Activated B cell treated with CpG ODN at 0.5 μM for 24 hours (primary cell): ENCODE results near the gene KCTD11. TPM values are rescaled to one million over a fixed set of nuclear protein-coding genes. Genes with fewer than 3 reads are reported as not detected.

ENCODE experiments used
- ATAC-seq: fragments of 200-7000 bp; cut with Tn5 transposase; one replicate; pipeline ENCODE4 v1.10.0; 2021; ENCODE audit warnings: low read depth, mild to moderate bottlenecking, moderate library complexity
- CTCF ChIA-PET: fragments of 350-600 bp; sonication (Branson Sonifier 250); formaldehyde crosslinking; loops from one replicate; lab custom pipeline; 2021; ENCODE audit warnings: antibody characterized with exemption; lab: Charles Lee
- POLR2A ChIA-PET: fragments of 350-600 bp; sonication (Branson Sonifier 250); formaldehyde crosslinking; loops from one replicate; lab custom pipeline; 2021; ENCODE audit warnings: antibody characterized with exemption; lab: Charles Lee
- DNase-seq: peaks from one replicate; pipeline ENCODE4 v3.0.0; 2022
- H3K27ac Mint-ChIP-seq: one replicate; pipeline ENCODE4 v1.8.0; 2020; ENCODE audit warnings: mixed read lengths
- H3K27me3 Mint-ChIP-seq: one replicate; pipeline ENCODE4 v1.8.0; 2021; ENCODE audit warnings: mixed read lengths
- H3K36me3 Mint-ChIP-seq: one replicate; pipeline ENCODE4 v1.8.0; 2021; ENCODE audit warnings: low read depth, mixed read lengths
- H3K4me1 Mint-ChIP-seq: one replicate; pipeline ENCODE4 v1.8.0; 2021; ENCODE audit warnings: mixed read lengths
- H3K4me3 Mint-ChIP-seq: one replicate; pipeline ENCODE4 v1.8.0; 2020; ENCODE audit warnings: mild to moderate bottlenecking, mixed read lengths
- H3K9me3 Mint-ChIP-seq: one replicate; pipeline ENCODE4 v1.8.0; 2020; ENCODE audit warnings: mixed read lengths
- CTCF ChIP-seq: fragments of 200-600 bp; IDR thresholded peaks from one replicate; pipeline ENCODE4 v1.8.0; 2022; ENCODE audit warnings: antibody characterized with exemption, mild to moderate bottlenecking
- intact Hi-C: fragments of 100-400 bp; cut with micrococcal nuclease; formaldehyde crosslinking; loops from one replicate; pipeline ENCODE4 v1.15.1; 2024
- total RNA-seq: library from RNA; stranded (reverse); gene quantifications from 2 replicates; pipeline ENCODE4 v1.2.3, GENCODE V29; 2022

The KCTD11 gene
- total RNA-seq, 1 donor from 2014 or later, result 7.8 TPM

- peak overlapping the region; percentile 25 for H3K27ac Mint-ChIP-seq
- intact Hi-C loops, result no loop called here
- H3K4me1 Mint-ChIP-seq, result peaks cover 19% of the 10 kb centered on the region
- no peak for ATAC-seq
- no peak overlapping the region for H3K4me3 Mint-ChIP-seq
- peaks cover 60% of the 10 kb centered on the region for H3K36me3 Mint-ChIP-seq
- H3K9me3 Mint-ChIP-seq, result no peaks in the 10 kb centered on the region
- CTCF ChIA-PET, result no interaction called here
- H3K27me3 Mint-ChIP-seq, result no peaks in the 10 kb centered on the region
- POLR2A ChIA-PET, result no interaction called here
- no peak for TF ChIP-seq CTCF
- no peak for DNase-seq
Observed at GRCh38 chr17:7341842-7342241, 10.1 kb upstream of the KCTD11 start.

- no peak for TF ChIP-seq CTCF
- H3K27me3 Mint-ChIP-seq, result no peaks in the 10 kb centered on the region
- DNase-seq (no peak), ATAC-seq (no peak)
- no peak overlapping the region for H3K4me3 Mint-ChIP-seq
- peaks cover 7% of the 10 kb centered on the region for H3K4me1 Mint-ChIP-seq
- peaks cover 63% of the 10 kb centered on the region for H3K36me3 Mint-ChIP-seq
- intact Hi-C loops, result no loop called here
- peak overlapping the region; percentile 72 for H3K27ac Mint-ChIP-seq
- ChIA-PET POLR2A (interaction anchor here (0.5 to 1.4 kb wide), 2 partner anchors 14 to 141 kb away, joined by 3 to 4 read pairs; partner anchors contain the start of genes NEURL4 and POLR2A), CTCF (interaction anchor here (1.1 to 3.9 kb wide), 2 partner anchors 14 to 297 kb away, joined by 4 to 19 read pairs; partner anchors contain the start of gene NEURL4)
- H3K9me3 Mint-ChIP-seq, result no peaks in the 10 kb centered on the region
Observed at GRCh38 chr17:7343250-7343649, 8.7 kb upstream of the KCTD11 start.

- ATAC-seq, result no peak
- H3K27me3 Mint-ChIP-seq, result no peaks in the 10 kb centered on the region
Observed at GRCh38 chr17:7346761-7347614, 5.0 kb upstream of the KCTD11 start.

GRCh38 chr17:7347630-7348477 is 4.1 kb upstream of the KCTD11 start:
- Mint-ChIP-seq H3K9me3 (no peaks in the 10 kb centered on the region), H3K4me1 (peaks cover 25% of the 10 kb centered on the region), H3K36me3 (peaks cover 49% of the 10 kb centered on the region), H3K4me3 (no peak overlapping the region), H3K27me3 (no peaks in the 10 kb centered on the region), H3K27ac (peak overlapping the region; percentile 24)
- TF ChIP-seq CTCF, result no peak
- intact Hi-C loops, result no loop called here
- no peak for DNase-seq
- ATAC-seq, result no peak
- CTCF ChIA-PET, result interaction anchor here (1.2 to 1.3 kb wide), 2 partner anchors 23 to 26 kb away, joined by 3 read pairs; no protein-coding TSS in a partner anchor
- POLR2A ChIA-PET, result interaction anchor here (1.0 to 5.1 kb wide), 3 partner anchors 11 to 67 kb away, joined by 3 to 48 read pairs (median 5); partner anchors contain the start of genes ACAP1 and NEURL4

More at GRCh38 chr17:7346761-7347614, 5.0 kb upstream of the KCTD11 start:
- H3K27ac Mint-ChIP-seq, result no peak overlapping the region
- POLR2A ChIA-PET, result interaction anchor here (1.2 to 2.9 kb wide), 2 partner anchors 11 to 18 kb away, joined by 3 to 16 read pairs; partner anchors contain the start of genes ACAP1 and NEURL4
- peaks cover 53% of the 10 kb centered on the region for H3K36me3 Mint-ChIP-seq
- TF ChIP-seq CTCF, result no peak
- no peak overlapping the region for H3K4me3 Mint-ChIP-seq
- no peak for DNase-seq
- CTCF ChIA-PET, result interaction anchor here (0.8 to 3.9 kb wide), 5 partner anchors 11 to 334 kb away, joined by 3 to 21 read pairs (median 3); partner anchors contain the start of genes ACAP1, NEURL4 and RNASEK
- intact Hi-C loops, result no loop called here
- peaks cover 19% of the 10 kb centered on the region for H3K4me1 Mint-ChIP-seq
- H3K9me3 Mint-ChIP-seq, result no peaks in the 10 kb centered on the region
